LNCAP (cell line): ENCODE results near the gene SCP2.

Experiments
- TF ChIP-seq, protein P1 (sequence below): fragments of 450-650 bp; IDR thresholded peaks from 2 replicates; pipeline ENCODE4 v1.5.1; 2017; ENCODE audit warnings: mild to moderate bottlenecking

The SCP2 gene

DNA sequence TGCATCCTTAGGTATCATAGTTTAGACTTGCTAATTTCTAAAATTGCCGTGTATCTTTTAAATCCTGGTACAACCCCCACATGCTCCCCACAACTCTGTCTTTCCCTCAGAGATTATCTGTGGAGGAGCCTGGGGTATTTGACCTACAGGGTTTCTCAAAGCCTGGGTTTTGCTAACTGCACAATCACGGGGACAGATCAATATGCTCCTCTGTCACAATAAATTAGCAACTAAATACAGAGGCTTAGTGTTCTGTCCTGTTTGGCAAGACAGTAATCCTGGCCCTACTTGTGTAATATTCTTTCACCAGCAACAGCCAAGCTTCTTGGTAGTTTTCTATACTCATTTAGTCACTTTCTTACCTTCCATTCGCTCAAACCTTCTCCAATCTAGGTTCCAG, 14.1 kb upstream of the SCP2 start:
- TF ChIP-seq, protein P1, sequence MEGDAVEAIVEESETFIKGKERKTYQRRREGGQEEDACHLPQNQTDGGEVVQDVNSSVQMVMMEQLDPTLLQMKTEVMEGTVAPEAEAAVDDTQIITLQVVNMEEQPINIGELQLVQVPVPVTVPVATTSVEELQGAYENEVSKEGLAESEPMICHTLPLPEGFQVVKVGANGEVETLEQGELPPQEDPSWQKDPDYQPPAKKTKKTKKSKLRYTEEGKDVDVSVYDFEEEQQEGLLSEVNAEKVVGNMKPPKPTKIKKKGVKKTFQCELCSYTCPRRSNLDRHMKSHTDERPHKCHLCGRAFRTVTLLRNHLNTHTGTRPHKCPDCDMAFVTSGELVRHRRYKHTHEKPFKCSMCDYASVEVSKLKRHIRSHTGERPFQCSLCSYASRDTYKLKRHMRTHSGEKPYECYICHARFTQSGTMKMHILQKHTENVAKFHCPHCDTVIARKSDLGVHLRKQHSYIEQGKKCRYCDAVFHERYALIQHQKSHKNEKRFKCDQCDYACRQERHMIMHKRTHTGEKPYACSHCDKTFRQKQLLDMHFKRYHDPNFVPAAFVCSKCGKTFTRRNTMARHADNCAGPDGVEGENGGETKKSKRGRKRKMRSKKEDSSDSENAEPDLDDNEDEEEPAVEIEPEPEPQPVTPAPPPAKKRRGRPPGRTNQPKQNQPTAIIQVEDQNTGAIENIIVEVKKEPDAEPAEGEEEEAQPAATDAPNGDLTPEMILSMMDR, result no peak

DNA sequence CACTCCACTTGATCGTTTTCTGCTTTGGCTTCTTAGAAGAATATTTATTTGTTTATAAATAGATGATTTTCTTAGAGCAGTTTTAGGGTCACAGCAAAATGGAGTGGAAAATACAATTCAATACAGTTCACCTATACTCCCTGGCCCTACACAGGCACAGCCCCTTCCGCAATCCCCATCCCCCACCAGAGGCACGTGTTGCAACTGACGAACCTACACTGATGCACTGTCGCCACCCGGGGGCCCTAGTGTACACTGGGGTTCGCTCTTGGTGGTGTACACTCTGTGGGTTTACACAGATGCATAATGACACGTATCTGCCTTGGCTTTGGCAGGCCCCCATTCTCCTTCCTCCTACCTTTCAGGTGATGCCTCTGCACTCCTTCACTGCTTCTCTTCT, 13.5 kb upstream of the SCP2 start:
- TF ChIP-seq, protein P1, result no peak

GRCh38 chr1:52914463-52914862, 12.6 kb upstream of the SCP2 start:
- TF ChIP-seq, protein P1, result no peak

- TF ChIP-seq, protein P1, result no peak
Measured at GRCh38 chr1:52915211-52915854, 11.7 kb upstream of the SCP2 start.

DNA sequence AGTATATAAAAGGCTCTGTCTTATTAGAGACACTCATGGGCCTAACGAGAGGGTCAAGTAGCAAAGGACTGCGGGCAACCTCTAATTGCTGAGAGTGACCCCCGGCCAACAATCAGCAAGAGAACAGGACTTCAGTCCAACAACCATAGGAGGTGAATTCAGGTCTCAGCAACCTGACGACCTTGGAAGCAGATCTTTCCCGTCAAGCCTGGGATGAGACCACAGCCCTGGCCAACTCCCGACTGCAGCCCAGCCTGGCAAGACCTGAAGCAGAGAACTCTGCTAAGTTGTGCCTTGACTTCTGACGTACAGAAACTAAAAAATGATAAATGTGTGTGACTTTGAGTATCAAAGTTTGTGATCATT, 11.2 kb upstream of the SCP2 start:
- TF ChIP-seq, protein P1, result no peak

DNA sequence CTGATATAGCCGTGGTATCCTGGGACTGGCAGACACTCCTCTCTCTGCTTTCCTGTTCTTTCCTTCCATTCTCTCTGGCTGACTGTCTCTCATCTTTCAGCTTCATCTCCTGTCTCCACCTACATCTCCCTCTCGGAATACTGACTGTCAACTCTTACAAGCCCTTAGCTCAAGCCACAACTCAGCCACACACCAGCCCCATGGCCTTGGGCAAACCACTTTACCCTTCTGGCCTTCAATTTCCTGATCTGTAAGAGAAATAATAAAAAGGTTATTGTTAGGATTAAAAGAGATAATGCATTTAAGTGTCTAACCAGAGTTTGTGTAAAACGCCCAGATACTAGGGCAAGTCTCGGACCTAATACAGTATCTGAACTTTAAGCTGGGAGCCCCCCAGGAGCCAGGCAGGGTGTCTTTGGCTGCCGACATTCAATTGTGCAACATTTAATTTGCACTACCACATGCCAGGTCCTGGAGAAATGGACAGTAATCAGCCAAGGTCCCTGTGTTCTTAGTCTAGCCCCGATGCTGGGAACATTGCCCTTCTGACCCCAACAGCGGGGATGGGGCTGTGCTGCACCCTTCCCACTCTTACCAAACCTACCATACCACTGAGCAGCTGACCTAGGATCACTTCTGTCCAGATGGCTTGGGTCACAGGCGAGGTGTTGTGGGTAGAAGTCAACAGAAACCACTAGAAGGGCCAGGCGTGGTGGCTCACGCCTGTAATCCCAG, 10.7 kb upstream of the SCP2 start:
- TF ChIP-seq, protein P1, result no peak

GRCh38 chr1:52917156-52917555, 9.9 kb upstream of the SCP2 start:
- TF ChIP-seq, protein P1, result no peak
